KOPT-K1 (cell line): ENCODE measurements around the gene GPR89B.
"Not testable (repeated sequence)": the region's sequence is repeated elsewhere in the genome, so short reads cannot be mapped to it uniquely, and the experiment has no call there.

Experiments
- H3K27ac ChIP-seq: fragments of 200-600 bp; sonication (generic); 2 replicates; pipeline ENCODE4 v1.5.1; 2016; ENCODE audit warnings: antibody characterized with exemption, mild to moderate bottlenecking, low read depth, low read length; ENCODE audit not compliant: poor library complexity, severe bottlenecking
- H3K36me3 ChIP-seq: fragments of 200-600 bp; sonication (generic); 2 replicates; pipeline ENCODE4 v1.5.1; 2017; ENCODE audit warnings: antibody characterized with exemption, mild to moderate bottlenecking, low read length, moderate library complexity; ENCODE audit not compliant: insufficient read depth
- H3K9me3 ChIP-seq: fragments of 200-600 bp; sonication (generic); 2 replicates; pipeline ENCODE4 v1.5.1; 2017; ENCODE audit warnings: antibody characterized with exemption, low read length, mild to moderate bottlenecking; ENCODE audit not compliant: insufficient read depth, poor library complexity, severe bottlenecking

The GPR89B gene

GRCh38 chr1:147987893-147988292, 59.7 kb downstream of the GPR89B start:
- not testable (repeated sequence) for H3K9me3 ChIP-seq, H3K27ac ChIP-seq, H3K36me3 ChIP-seq

DNA sequence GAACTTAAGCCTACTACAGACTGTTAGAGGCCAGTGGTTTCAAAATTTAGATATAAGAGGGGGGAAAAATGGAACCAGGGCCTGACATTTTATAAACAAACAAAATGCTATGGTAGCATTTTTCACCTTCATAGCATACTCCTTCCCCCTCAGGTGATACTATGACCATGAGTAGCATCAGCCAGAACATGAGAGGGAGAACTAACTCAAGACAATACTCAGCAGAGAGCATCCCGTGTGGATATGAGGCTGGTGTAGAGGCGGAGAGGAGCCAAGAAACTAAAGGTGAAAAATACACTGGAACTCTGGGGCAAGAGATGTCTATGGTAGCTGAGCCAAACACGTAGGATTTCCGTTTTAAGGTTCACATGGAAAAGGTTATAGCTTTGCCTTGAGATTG, 64.7 kb downstream of the GPR89B start:
- H3K9me3 ChIP-seq, H3K27ac ChIP-seq, H3K36me3 ChIP-seq: not testable (repeated sequence)

GRCh38 chr1:147993400-147993799, 65.2 kb downstream of the GPR89B start:
- not testable (repeated sequence) for H3K9me3 ChIP-seq, H3K27ac ChIP-seq, H3K36me3 ChIP-seq

GRCh38 chr1:147993825-147994615, 65.8 kb downstream of the GPR89B start:
- not testable (repeated sequence) for H3K27ac ChIP-seq, H3K9me3 ChIP-seq, H3K36me3 ChIP-seq

DNA sequence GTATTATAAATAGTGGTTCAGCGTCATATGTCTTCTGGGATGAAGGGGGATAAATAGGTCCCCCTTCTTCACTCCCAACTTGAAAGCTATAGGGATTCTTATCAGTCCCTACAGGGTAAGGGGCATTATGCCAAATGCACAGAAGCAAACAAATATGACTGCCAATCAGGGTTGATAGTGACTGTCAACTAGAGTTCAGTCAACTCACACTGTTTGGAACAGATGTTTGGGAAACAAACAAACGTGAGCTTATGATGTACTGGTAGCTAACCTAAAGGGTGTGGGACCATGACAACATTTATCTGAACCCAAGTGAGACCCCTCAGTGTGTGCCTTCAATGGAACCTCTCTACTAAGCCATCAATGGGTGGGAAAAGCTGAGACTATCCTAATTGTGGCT, 67.9 kb downstream of the GPR89B start:
- not testable (repeated sequence) for H3K36me3 ChIP-seq, H3K9me3 ChIP-seq, H3K27ac ChIP-seq

GRCh38 chr1:148007724-148008123, 79.5 kb downstream of the GPR89B start:
- H3K9me3 ChIP-seq, H3K36me3 ChIP-seq, H3K27ac ChIP-seq: not testable (repeated sequence)

- no peaks in the 10 kb centered on the region for H3K36me3 ChIP-seq
- H3K27ac ChIP-seq = no peak overlapping the region
- no peaks in the 10 kb centered on the region for H3K9me3 ChIP-seq
These were observed 82.3 kb downstream of the GPR89B start for GRCh38 chr1:148010527-148010926.

GRCh38 chr1:148013177-148014144, 85.2 kb downstream of the GPR89B start:
- not testable (repeated sequence) for H3K9me3 ChIP-seq, H3K36me3 ChIP-seq, H3K27ac ChIP-seq

GRCh38 chr1:148014289-148015200, 86.3 kb downstream of the GPR89B start:
- H3K27ac ChIP-seq, H3K36me3 ChIP-seq, H3K9me3 ChIP-seq: not testable (repeated sequence)

GRCh38 chr1:148024918-148025317, 96.7 kb downstream of the GPR89B start:
- not testable (repeated sequence) for H3K9me3 ChIP-seq, H3K36me3 ChIP-seq, H3K27ac ChIP-seq

DNA sequence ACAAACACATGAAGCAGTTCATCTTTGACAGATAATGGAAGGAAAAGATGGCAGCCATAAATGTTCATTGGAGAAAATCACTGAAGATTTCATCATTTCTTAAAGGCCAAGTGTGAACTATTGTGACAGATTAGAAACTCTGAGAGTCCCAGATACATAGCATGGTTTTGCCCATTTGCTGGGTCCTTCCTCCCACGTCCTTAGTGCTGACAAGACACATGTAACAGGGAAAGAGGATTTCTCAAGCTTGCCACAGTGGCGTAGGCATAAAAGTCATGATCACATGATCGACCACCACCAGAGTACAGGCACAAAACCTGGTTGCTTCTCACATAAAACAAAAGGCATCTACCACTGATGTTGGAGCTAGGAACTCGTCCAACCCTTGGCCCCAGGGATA, 98.8 kb downstream of the GPR89B start:
- not testable (repeated sequence) for H3K9me3 ChIP-seq, H3K36me3 ChIP-seq

DNA sequence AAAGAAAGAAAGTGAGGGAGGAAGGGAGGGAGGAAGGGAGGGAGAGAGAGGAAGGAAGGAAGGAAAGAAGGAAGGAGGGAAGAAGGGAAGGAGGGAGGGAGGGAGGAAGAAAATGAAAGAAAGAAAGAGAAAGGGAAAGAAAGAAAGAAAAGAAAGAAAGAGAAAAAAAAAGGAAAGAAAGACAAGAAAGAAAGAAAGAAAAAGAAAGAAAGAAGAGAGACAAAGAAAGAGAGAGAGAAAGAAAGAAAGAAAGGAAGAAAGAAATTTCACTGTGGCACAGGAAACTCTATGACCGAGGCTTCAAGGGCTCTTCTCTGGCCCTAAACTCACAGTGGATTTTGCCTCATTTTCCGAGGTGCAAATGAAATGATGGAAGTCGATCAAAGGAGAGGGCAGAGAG, 104.0 kb downstream of the GPR89B start:
- not testable (repeated sequence) for H3K27ac ChIP-seq, H3K9me3 ChIP-seq, H3K36me3 ChIP-seq

More for the DNA sequence above, 98.8 kb downstream of the GPR89B start:
- not testable (repeated sequence) for H3K27ac ChIP-seq

DNA sequence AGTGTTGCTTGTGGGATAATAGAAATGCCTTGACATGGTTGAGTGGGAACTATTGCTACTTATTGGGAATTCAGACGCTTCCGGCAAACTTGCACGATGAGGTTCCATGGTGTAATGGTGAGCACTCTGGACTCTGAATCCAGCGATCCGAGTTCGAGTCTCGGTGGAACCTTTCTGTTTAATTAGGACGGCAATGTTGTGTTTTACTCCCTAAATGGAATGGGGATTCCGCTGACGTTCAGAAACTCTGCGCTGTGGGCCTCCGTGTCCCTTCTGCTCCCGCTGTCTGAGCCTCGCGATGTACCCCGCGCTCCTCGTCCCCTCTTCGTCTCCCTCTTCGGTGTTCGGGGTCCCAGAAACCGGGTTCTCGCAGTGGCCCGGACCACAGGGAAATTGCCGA, 104.5 kb downstream of the GPR89B start:
- not testable (repeated sequence) for H3K9me3 ChIP-seq, H3K36me3 ChIP-seq, H3K27ac ChIP-seq

DNA sequence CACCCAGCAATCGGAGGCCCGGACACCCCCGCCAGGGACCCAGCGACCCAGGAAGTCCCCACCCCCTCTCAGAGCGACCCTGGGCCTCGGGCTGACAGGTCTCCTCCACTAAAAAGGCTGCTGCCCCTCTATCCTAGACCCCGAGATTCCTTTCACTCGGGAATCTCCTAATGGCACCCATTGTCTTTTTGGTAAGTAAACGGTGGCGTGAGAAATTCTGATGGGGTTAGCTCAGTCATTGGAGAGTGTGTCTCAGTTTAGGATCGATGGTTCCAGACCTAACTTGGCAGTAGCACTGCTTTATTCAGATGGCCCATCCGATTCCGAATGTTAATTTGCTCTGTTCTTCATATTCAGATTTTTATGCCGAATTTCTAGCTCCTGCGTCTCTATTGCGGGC, 104.9 kb downstream of the GPR89B start:
- H3K9me3 ChIP-seq, H3K36me3 ChIP-seq, H3K27ac ChIP-seq: not testable (repeated sequence)
